ENCODE data around the gene ACTR3C. TPM values are rescaled to one million over a fixed set of nuclear protein-coding genes. Genes with fewer than 3 reads are reported as not detected.

Gene ACTR3C
- total and polyA plus RNA-seq, 2 of the 13 experiments (the other 11 are each of a cell fraction or from before 2014, with no cell fraction given) = 3.8 to 7.5 TPM

- TF ChIP-seq HMGXB3 (CRISPR knock-in tag; IDR thresholded peaks at IDR 0.05; ENCODE audit: borderline replicate concordance) (no peak), MLX (CRISPR knock-in tag; IDR thresholded peaks at IDR 0.05) (peak; percentile 62; the same call in 1 of the 2 replicates), ZBTB14 (CRISPR knock-in tag; IDR thresholded peaks at IDR 0.05) (peak; percentile 81), HIC2 (CRISPR knock-in tag; IDR thresholded peaks at IDR 0.05; ENCODE audit: low read depth) (0 out of 2 replicates have a peak, but pooled peaks have one; percentile 38), HNF1B (CRISPR knock-in tag; IDR thresholded peaks at IDR 0.05) (peak; percentile 42; the same call in 1 of the 2 replicates), ZNF773 (CRISPR knock-in tag; IDR thresholded peaks at IDR 0.05; ENCODE audit: borderline replicate concordance) (no peak), ZFAT (CRISPR knock-in tag; conservative IDR thresholded peaks at IDR 0.05) (peak; percentile 52; the same call in 1 of the 2 replicates), TCF7 (IDR thresholded peaks at IDR 0.05; ENCODE audit: low read depth) (peak; percentile 71), ZNF256 (CRISPR knock-in tag; conservative IDR thresholded peaks at IDR 0.05) (0 out of 2 replicates have a peak, but pooled peaks have one; percentile 56), ZNF282 (IDR thresholded peaks at IDR 0.05; ENCODE audit: partially characterized antibody) (no peak), ZNF776 (CRISPR knock-in tag; IDR thresholded peaks at IDR 0.05) (peak; percentile 61; the same call in 1 of the 2 replicates), PHF20 (CRISPR knock-in tag; IDR thresholded peaks at IDR 0.05) (peak; percentile 49; the same call in 1 of the 2 replicates), ZNF768 (CRISPR knock-in tag; IDR thresholded peaks at IDR 0.05) (peak; percentile 93), ZFP82 (CRISPR knock-in tag; IDR thresholded peaks at IDR 0.05; ENCODE audit: borderline replicate concordance) (0 out of 2 replicates have a peak, but pooled peaks have one; percentile 69), ARID3A (IDR thresholded peaks at IDR 0.05; ENCODE audit: low read depth, low read length) (no peak)
Observed at GRCh38 chr7:150368096-150368883, 44.9 kb upstream of the ACTR3C start, which contains the start of gene REPIN1 (continued).

Data from HepG2 (cell line).